K562 (cell line): ENCODE measurements around the gene DLGAP1. TPM values are rescaled to one million over a fixed set of nuclear protein-coding genes. Genes with fewer than 3 reads are reported as not detected.
A peak's percentile ranks its signal among the peaks of the same experiment; 100 is the strongest.

Experiments used
- ATAC-seq: fragments of 200-7000 bp; cut with Tn5 transposase; 3 replicates; pipeline ENCODE4 v1.9.1; 2020; ENCODE audit warnings: moderate library complexity
- BruUV-seq: library from RNA; stranded (reverse); fragments of 400-500 nt; replicated peaks from 2 replicates; lab custom pipeline; 2021; lab: Mats Ljungman, UMichigan
- CTCF ChIA-PET: fragments of 300-600 bp; formaldehyde crosslinking; extraction: SDS; loops from one replicate; lab custom pipeline; 2021; ENCODE audit warnings: low intra/inter-chr PET ratio; lab: Yijun Ruan, JAX
- POLR2A ChIA-PET: fragments of 300-600, 350-650 bp; sonication (Branson Sonifier 250); formaldehyde crosslinking; extraction: SDS; loops from one replicate; lab custom pipeline; 2021; ENCODE audit warnings: antibody characterized with exemption, inconsistent platforms; lab: Yijun Ruan, JAX
- DNase-seq, 4 experiments: peaks; one replicate each; pipeline versions ENCODE4 v3.0.0 to v3.0.0-alpha.2; 2011 to 2018; ENCODE audit warnings: low spot score in 3 of 4, mixed read lengths in 3 of 4; ENCODE audit errors: extremely low read depth in 1 of 4
- FAIRE-seq: peaks from 2 replicates; lab custom pipeline; 2011; peaks lifted over from hg19 to GRCh38; lab: Jason Lieb, UNC
- H2AFZ ChIP-seq: 2 replicates; pipeline ENCODE4 v1.6.0; 2011; ENCODE audit warnings: low read depth, low read length, control low read depth, inconsistent platforms
- H3K27ac ChIP-seq: fragments of 200-600 bp; 3 replicates; pipeline ENCODE4 v1.8.0; 2011; ENCODE audit warnings: low read depth, mild to moderate bottlenecking, control low read depth, inconsistent platforms, low read length, moderate library complexity, mixed read lengths; ENCODE audit errors: extremely low read depth
- H3K27me3 ChIP-seq, 2 experiments: fragments of 300-600 bp in 1 of 2; 2 replicates in 1 of 2; 3 replicates in 1 of 2; pipeline versions ENCODE4 v1.6.0 to v1.8.0; 2011; ENCODE audit warnings: inconsistent platforms in 2 of 2, low read length in 2 of 2, mild to moderate bottlenecking in 1 of 2, mixed read lengths in 1 of 2, moderate library complexity in 1 of 2; ENCODE audit not compliant: control insufficient read depth in 2 of 2, insufficient read depth in 2 of 2
- H3K36me3 ChIP-seq: fragments of 300-600 bp; 3 replicates; pipeline ENCODE4 v1.8.0; 2011; ENCODE audit warnings: mild to moderate bottlenecking, low read length, inconsistent platforms; ENCODE audit not compliant: control insufficient read depth, insufficient read depth
- H3K4me1 ChIP-seq, 2 experiments: fragments of 200-600 bp in 1 of 2; replicated peaks in 1 of 2; 2 replicates in 1 of 2; 3 replicates in 1 of 2; pipeline versions ENCODE4 v1.5.1 to v1.8.0; 2011; ENCODE audit warnings: inconsistent platforms in 2 of 2, low read length in 2 of 2, mild to moderate bottlenecking in 1 of 2, mixed read lengths in 1 of 2, moderate library complexity in 1 of 2; ENCODE audit not compliant: control insufficient read depth in 2 of 2, insufficient read depth in 2 of 2
- H3K4me2 ChIP-seq: 2 replicates; pipeline ENCODE4 v1.6.1; 2011; ENCODE audit warnings: low read length, control low read depth, inconsistent platforms, mixed read lengths; ENCODE audit not compliant: insufficient read depth
- H3K4me3 ChIP-seq: fragments of 200-600 bp; sonication (generic), shearing (Covaris generic); 2 replicates; pipeline ENCODE4 v1.5.1; 2016; ENCODE audit warnings: control low read depth, inconsistent platforms
- H3K79me2 ChIP-seq: fragments of 200-600 bp; 3 replicates; pipeline ENCODE4 v1.8.0; 2011; ENCODE audit warnings: low read length, inconsistent platforms; ENCODE audit not compliant: control insufficient read depth, insufficient read depth
- H3K9ac ChIP-seq, 2 experiments: 2 replicates each; pipeline versions ENCODE4 v1.6.0 to v1.6.1; 2011; ENCODE audit warnings: low read depth in 2 of 2, low read length in 2 of 2, control low read depth in 1 of 2, inconsistent platforms in 1 of 2, mild to moderate bottlenecking in 1 of 2, mixed read lengths in 1 of 2; ENCODE audit not compliant: insufficient read depth in 1 of 2
- H3K9me1 ChIP-seq: one replicate; pipeline ENCODE4 v1.6.0; 2011; ENCODE audit warnings: inconsistent platforms, mild to moderate bottlenecking, low read length, moderate library complexity; ENCODE audit not compliant: control insufficient read depth, insufficient read depth
- H3K9me3 ChIP-seq: replicated peaks from 2 replicates; pipeline ENCODE4 v1.5.1; 2011; ENCODE audit warnings: low read depth, low read length, inconsistent platforms; ENCODE audit not compliant: control insufficient read depth, insufficient read depth
- H4K20me1 ChIP-seq: replicated peaks from 2 replicates; pipeline ENCODE4 v1.6.1; 2011; ENCODE audit warnings: low read length, inconsistent platforms, mixed read lengths; ENCODE audit not compliant: control insufficient read depth, insufficient read depth
- FOXJ2 ChIP-seq: fragments of 200-800 bp; sonication (Bioruptor generic); IDR thresholded peaks from 2 replicates; pipeline ENCODE4 v1.6.1; 2016; ENCODE audit warnings: missing genetic modification characterization, missing compliant biosample characterization
- PTRF ChIP-seq: fragments of 450-650 bp; IDR thresholded peaks from 2 replicates; pipeline ENCODE4 v1.6.1; 2016; ENCODE audit warnings: mild to moderate bottlenecking, missing genetic modification characterization, missing compliant biosample characterization
- RBFOX2 ChIP-seq: fragments of 200-400 bp; formaldehyde crosslinking; IDR thresholded peaks from 2 replicates; pipeline ENCODE4 v1.6.1; 2017; ENCODE audit warnings: low read depth, mild to moderate bottlenecking, low read length, moderate library complexity
- ZBTB8A ChIP-seq: fragments of 450-650 bp; IDR thresholded peaks from 2 replicates; pipeline ENCODE4 v1.6.1; 2018; ENCODE audit warnings: mild to moderate bottlenecking, moderate library complexity; ENCODE audit not compliant: partially characterized antibody
- ZNF12 ChIP-seq: sonication (generic); formaldehyde crosslinking; IDR thresholded peaks from 2 replicates; pipeline ENCODE4 v1.4.0; 2020; ENCODE audit warnings: mild to moderate bottlenecking, missing genetic modification reagents
- ZNF197 ChIP-seq: fragments of 200-800 bp; sonication (Bioruptor generic); IDR thresholded peaks from 2 replicates; pipeline ENCODE4 v1.6.1; 2016; ENCODE audit warnings: low read depth, missing genetic modification characterization, missing compliant biosample characterization
- WGBS: fragments of 100-300 bp; shearing (Covaris generic); methylation state at CpG from one replicate; pipeline ENCODE4 v1.1.6; 2016; ENCODE audit warnings: low coverage, mixed read lengths; ENCODE audit not compliant: insufficient coverage; ENCODE audit errors: missing lambda C conversion rate; 5-methylcytosine and 5-hydroxymethylcytosine counted together
- in situ Hi-C: fragments of 300-500 bp; cut with MboI; formaldehyde crosslinking; loops from 4 replicates; pipeline ENCODE4 v1.15.0; 2018; ENCODE audit warnings: inconsistent platforms, mixed read lengths
- intact Hi-C: fragments of 100-400 bp; cut with micrococcal nuclease; formaldehyde crosslinking; loops from 2 replicates; pipeline ENCODE4 v1.14.2; 2022
- polyA plus RNA-seq, 8 experiments: library from polyadenylated mRNA; depleted of rRNA in 4 of 8; stranded (reverse) in 5 of 8; unstranded in 3 of 8; fragments of >200 nt; fragmentation: Nextera tagmentation in 2 of 8; fragmentation: Illumina TruSeq in 1 of 8; extraction: Ambion mirVana in 2 of 8; extraction: Trizol in 1 of 8; gene quantifications; 2 replicates each; pipeline versions ENCODE4 v1.2.1 to v1.2.3, GENCODE V29; 2011 to 2014; ENCODE audit warnings: inconsistent platforms in 1 of 8, missing spikeins in 1 of 8
- total RNA-seq, 7 experiments: library from RNA; depleted of rRNA in 6 of 7; stranded (reverse); fragments of >200 nt in 6 of 7; fragmentation: Illumina TruSeq in 2 of 7; extraction: Trizol in 2 of 7; gene quantifications; 2 replicates each; pipeline versions ENCODE4 v1.2.1 to v1.2.3, GENCODE V29; 2011 to 2021; ENCODE audit warnings: low replicate concordance in 1 of 7
- TF ChIP-seq, protein P1 (sequence below): fragments of 450-650 bp; IDR thresholded peaks from 2 replicates; pipeline ENCODE4 v1.6.1; 2016; ENCODE audit warnings: low read depth

DLGAP1 gene
- total and polyA plus RNA-seq, 9 of the 15 experiments (the other 6 are each of a cell fraction or from before 2014, with no cell fraction given) = 0.04 to 0.22 (median 0.08) TPM

DNA sequence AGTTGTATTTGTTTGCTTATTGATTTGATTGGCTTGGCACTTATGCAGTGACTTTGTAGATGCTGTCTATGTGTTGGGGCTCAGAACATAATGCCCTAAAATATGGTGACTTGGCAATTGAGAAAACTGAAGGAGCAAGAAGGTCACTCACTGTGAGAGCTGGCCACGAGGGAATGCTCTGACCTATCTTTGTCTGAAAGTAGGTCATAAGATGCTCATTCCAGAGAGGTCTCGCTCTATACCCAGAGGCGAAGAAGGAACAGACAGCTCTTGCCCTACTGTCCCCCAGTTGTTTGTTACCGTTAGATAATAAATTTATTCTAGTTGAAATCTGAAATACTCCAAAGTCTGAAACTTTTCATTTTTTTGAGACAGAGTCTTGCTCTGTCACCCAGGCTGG, 846.6 kb downstream of the DLGAP1 start:
- no peak for DNase-seq
- in situ Hi-C loops = no loop called here
- WGBS = 83% methylated on average over 4 of the region's 4 CpGs
- Histone ChIP-seq H3K9me1 (no peaks in the 10 kb centered on the region), H3K36me3 (peaks cover 23% of the 10 kb centered on the region; the same call in 2 of the 3 replicates), H3K9ac (peak overlapping the region in 1 of 2 experiments; percentile 98; a peak in 2 of 4 replicates), H3K9me3 (no peaks in the 10 kb centered on the region), H3K4me3 (no peak overlapping the region), H3K4me2 (peak overlapping the region; percentile 94), H3K79me2 (peaks cover 61% of the 10 kb centered on the region), H3K4me1 (peaks cover 22 to 36% of the 10 kb centered on the region in 2 experiments), H3K27ac (peak overlapping the region; percentile 97)
- ChIA-PET CTCF (no interaction called here), POLR2A (interaction anchor here (0.6 to 7.9 kb wide), 12 partner anchors 9 to 362 kb away, joined by 3 to 80 read pairs (median 4); no protein-coding TSS in a partner anchor)
- intact Hi-C loops = no loop called here
- no TSS peak for BruUV-seq
- TF ChIP-seq FOXJ2 (tag) (peak; percentile 11; the same call in 1 of the 2 replicates), ZNF12 (CRISPR knock-in tag) (no peak), PTRF (0 out of 2 replicates have a peak, but pooled peaks have one; percentile 10), ZNF197 (CRISPR knock-in tag) (no peak), ZBTB8A (no peak), RBFOX2 (peak; percentile 54)
- TF ChIP-seq, protein P1, sequence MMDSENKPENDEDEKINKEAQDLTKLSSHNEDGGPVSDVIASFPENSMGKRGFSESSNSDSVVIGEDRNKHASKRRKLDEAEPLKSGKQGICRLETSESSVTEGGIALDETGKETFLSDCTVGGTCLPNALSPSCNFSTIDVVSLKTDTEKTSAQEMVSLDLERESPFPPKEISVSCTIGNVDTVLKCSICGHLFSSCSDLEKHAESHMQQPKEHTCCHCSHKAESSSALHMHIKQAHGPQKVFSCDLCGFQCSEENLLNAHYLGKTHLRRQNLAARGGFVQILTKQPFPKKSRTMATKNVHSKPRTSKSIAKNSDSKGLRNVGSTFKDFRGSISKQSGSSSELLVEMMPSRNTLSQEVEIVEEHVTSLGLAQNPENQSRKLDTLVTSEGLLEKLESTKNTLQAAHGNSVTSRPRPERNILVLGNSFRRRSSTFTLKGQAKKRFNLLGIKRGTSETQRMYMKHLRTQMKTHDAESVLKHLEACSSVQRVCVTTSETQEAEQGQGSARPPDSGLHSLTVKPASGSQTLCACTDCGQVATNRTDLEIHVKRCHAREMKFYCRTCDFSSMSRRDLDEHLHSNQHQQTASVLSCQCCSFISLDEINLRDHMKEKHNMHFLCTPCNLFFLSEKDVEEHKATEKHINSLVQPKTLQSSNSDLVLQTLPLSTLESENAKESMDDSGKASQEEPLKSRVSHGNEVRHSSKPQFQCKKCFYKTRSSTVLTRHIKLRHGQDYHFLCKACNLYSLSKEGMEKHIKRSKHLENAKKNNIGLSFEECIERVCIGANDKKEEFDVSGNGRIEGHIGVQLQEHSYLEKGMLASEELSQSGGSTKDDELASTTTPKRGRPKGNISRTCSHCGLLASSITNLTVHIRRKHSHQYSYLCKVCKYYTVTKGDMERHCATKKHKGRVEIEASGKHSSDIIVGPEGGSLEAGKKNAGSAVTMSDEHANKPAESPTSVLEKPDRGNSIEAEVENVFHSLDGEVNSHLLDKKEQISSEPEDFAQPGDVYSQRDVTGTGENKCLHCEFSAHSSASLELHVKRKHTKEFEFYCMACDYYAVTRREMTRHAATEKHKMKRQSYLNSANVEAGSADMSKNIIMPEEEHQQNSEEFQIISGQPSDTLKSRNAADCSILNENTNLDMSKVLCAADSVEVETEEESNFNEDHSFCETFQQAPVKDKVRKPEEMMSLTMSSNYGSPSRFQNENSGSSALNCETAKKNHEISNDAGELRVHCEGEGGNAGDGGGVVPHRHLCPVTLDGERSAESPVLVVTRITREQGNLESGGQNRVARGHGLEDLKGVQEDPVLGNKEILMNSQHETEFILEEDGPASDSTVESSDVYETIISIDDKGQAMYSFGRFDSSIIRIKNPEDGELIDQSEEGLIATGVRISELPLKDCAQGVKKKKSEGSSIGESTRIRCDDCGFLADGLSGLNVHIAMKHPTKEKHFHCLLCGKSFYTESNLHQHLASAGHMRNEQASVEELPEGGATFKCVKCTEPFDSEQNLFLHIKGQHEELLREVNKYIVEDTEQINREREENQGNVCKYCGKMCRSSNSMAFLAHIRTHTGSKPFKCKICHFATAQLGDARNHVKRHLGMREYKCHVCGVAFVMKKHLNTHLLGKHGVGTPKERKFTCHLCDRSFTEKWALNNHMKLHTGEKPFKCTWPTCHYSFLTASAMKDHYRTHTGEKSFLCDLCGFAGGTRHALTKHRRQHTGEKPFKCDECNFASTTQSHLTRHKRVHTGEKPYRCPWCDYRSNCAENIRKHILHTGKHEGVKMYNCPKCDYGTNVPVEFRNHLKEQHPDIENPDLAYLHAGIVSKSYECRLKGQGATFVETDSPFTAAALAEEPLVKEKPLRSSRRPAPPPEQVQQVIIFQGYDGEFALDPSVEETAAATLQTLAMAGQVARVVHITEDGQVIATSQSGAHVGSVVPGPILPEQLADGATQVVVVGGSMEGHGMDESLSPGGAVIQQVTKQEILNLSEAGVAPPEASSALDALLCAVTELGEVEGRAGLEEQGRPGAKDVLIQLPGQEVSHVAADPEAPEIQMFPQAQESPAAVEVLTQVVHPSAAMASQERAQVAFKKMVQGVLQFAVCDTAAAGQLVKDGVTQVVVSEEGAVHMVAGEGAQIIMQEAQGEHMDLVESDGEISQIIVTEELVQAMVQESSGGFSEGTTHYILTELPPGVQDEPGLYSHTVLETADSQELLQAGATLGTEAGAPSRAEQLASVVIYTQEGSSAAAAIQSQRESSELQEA = no peak
- TF ChIP-seq, all 486 proteins: peak for 3
- Histone ChIP-seq H4K20me1 (no peaks in the 10 kb centered on the region), H2AFZ (no peak overlapping the region), H3K27me3 (no peaks in the 10 kb centered on the region)
- FAIRE-seq (no peak), ATAC-seq (no peak)
